T-helper 17 cell (primary cell): ENCODE data around the gene SLIT3. TPM values are rescaled to one million over a fixed set of nuclear protein-coding genes. Genes with fewer than 3 reads are reported as not detected.

Experiments used
- ATAC-seq: fragments of 150-1000 bp; cut with Tn5 transposase; 2 replicates; pipeline ENCODE4 v1.10.0; 2021; ENCODE audit warnings: mild to moderate bottlenecking, moderate library complexity
- DNase-seq, 3 donors: peaks; one replicate each; pipeline versions ENCODE4 v3.0.0 to v3.0.0-alpha.2; 2020 to 2021
- H3K9me3 ChIP-seq: one replicate; pipeline ENCODE4 v1.7.0; 2013; ENCODE audit warnings: low read length, mild to moderate bottlenecking; ENCODE audit not compliant: control insufficient read depth, poor library complexity, severe bottlenecking
- H3K27ac Mint-ChIP-seq: one replicate; pipeline ENCODE4 v1.8.0; 2022; ENCODE audit warnings: mild to moderate bottlenecking, moderate library complexity, mixed read lengths
- H3K27me3 Mint-ChIP-seq: one replicate; pipeline ENCODE4 v1.8.0; 2022; ENCODE audit warnings: mixed read lengths
- H3K36me3 Mint-ChIP-seq: one replicate; pipeline ENCODE4 v1.8.0; 2022; ENCODE audit warnings: low read depth, mixed read lengths
- H3K4me1 Mint-ChIP-seq: one replicate; pipeline ENCODE4 v1.8.0; 2022; ENCODE audit warnings: mild to moderate bottlenecking, mixed read lengths
- H3K4me3 Mint-ChIP-seq: one replicate; pipeline ENCODE4 v1.8.0; 2022; ENCODE audit warnings: mild to moderate bottlenecking, moderate library complexity, mixed read lengths
- total RNA-seq, 4 donors: library from RNA in 2 of 4; stranded (reverse) in 2 of 4; gene quantifications; one replicate each; pipeline ENCODE4 v1.2.3 and lab custom pipeline; 2022 to 2026

Gene SLIT3
- total RNA-seq, 2 donors from 2014 or later = not detected

GRCh38 chr5:168683927-168684295 lies 617.0 kb downstream of the SLIT3 start:
- no peaks in the 10 kb centered on the region for H3K36me3 Mint-ChIP-seq
- H3K27me3 Mint-ChIP-seq = no peaks in the 10 kb centered on the region
- peaks cover 10% of the 10 kb centered on the region for H3K4me1 Mint-ChIP-seq
- DNase-seq (no peak), ATAC-seq (no peak)
- H3K4me3 Mint-ChIP-seq = peak overlapping the region; percentile 47
- H3K27ac Mint-ChIP-seq = peak overlapping the region; percentile 63
- H3K9me3 ChIP-seq = no peaks in the 10 kb centered on the region

GRCh38 chr5:168683247-168683926 lies 617.6 kb downstream of the SLIT3 start:
- H3K9me3 ChIP-seq = no peaks in the 10 kb centered on the region
- H3K36me3 Mint-ChIP-seq = no peaks in the 10 kb centered on the region
- no peaks in the 10 kb centered on the region for H3K27me3 Mint-ChIP-seq
- ATAC-seq (peak; percentile 56), DNase-seq (no peak)
- H3K27ac Mint-ChIP-seq = peak overlapping the region; percentile 63
- H3K4me1 Mint-ChIP-seq = peaks cover 10% of the 10 kb centered on the region
- peak overlapping the region; percentile 47 for H3K4me3 Mint-ChIP-seq

GRCh38 chr5:168681556-168682183 lies 619.3 kb downstream of the SLIT3 start:
- ATAC-seq (no peak), DNase-seq (no peak)
- Mint-ChIP-seq H3K27me3 (no peaks in the 10 kb centered on the region), H3K4me1 (peaks cover 10% of the 10 kb centered on the region), H3K27ac (peak overlapping the region; percentile 62), H3K4me3 (no peak overlapping the region), H3K36me3 (no peaks in the 10 kb centered on the region)
- no peaks in the 10 kb centered on the region for H3K9me3 ChIP-seq

- Mint-ChIP-seq H3K4me1 (peaks cover 10% of the 10 kb centered on the region), H3K27me3 (peaks cover 6% of the 10 kb centered on the region), H3K36me3 (no peaks in the 10 kb centered on the region), H3K27ac (peak overlapping the region; percentile 47), H3K4me3 (no peak overlapping the region)
- DNase-seq (no peak), ATAC-seq (no peak)
- H3K9me3 ChIP-seq = no peaks in the 10 kb centered on the region
Measured at GRCh38 chr5:168680395-168680794, 620.5 kb downstream of the SLIT3 start.

- peak; percentile 51 for ATAC-seq
- Mint-ChIP-seq H3K4me3 (no peak overlapping the region), H3K36me3 (no peaks in the 10 kb centered on the region), H3K27ac (no peak overlapping the region), H3K27me3 (peaks cover 9% of the 10 kb centered on the region), H3K4me1 (peaks cover 10% of the 10 kb centered on the region)
- H3K9me3 ChIP-seq = no peaks in the 10 kb centered on the region
- DNase-seq = peak; percentile 16 to 41 (median 18)
Measured at GRCh38 chr5:168679515-168679920, 621.4 kb downstream of the SLIT3 start.

GRCh38 chr5:168676501-168676900 lies 624.4 kb downstream of the SLIT3 start:
- Mint-ChIP-seq H3K4me3 (no peak overlapping the region), H3K4me1 (no peaks in the 10 kb centered on the region), H3K27ac (no peak overlapping the region), H3K27me3 (peaks cover 9% of the 10 kb centered on the region), H3K36me3 (no peaks in the 10 kb centered on the region)
- ATAC-seq (no peak), DNase-seq (no peak)
- no peaks in the 10 kb centered on the region for H3K9me3 ChIP-seq

- Mint-ChIP-seq H3K36me3 (no peaks in the 10 kb centered on the region), H3K4me3 (no peak overlapping the region), H3K27me3 (peaks cover 9% of the 10 kb centered on the region), H3K27ac (no peak overlapping the region), H3K4me1 (no peaks in the 10 kb centered on the region)
- no peak for DNase-seq
- no peaks in the 10 kb centered on the region for H3K9me3 ChIP-seq
- ATAC-seq = no peak
Measured at GRCh38 chr5:168675883-168676408, 625.0 kb downstream of the SLIT3 start.

- no peaks in the 10 kb centered on the region for H3K4me1 Mint-ChIP-seq
- DNase-seq (no peak), ATAC-seq (no peak)
- H3K9me3 ChIP-seq = no peaks in the 10 kb centered on the region
- H3K27me3 Mint-ChIP-seq = peaks cover 9% of the 10 kb centered on the region
- no peak overlapping the region for H3K4me3 Mint-ChIP-seq
- no peak overlapping the region for H3K27ac Mint-ChIP-seq
- no peaks in the 10 kb centered on the region for H3K36me3 Mint-ChIP-seq
Measured at GRCh38 chr5:168674893-168675482, 626.0 kb downstream of the SLIT3 start.

- no peak overlapping the region for H3K27ac Mint-ChIP-seq
- DNase-seq (no peak), ATAC-seq (no peak)
- no peaks in the 10 kb centered on the region for H3K36me3 Mint-ChIP-seq
- H3K9me3 ChIP-seq = no peaks in the 10 kb centered on the region
- peaks cover 9% of the 10 kb centered on the region for H3K27me3 Mint-ChIP-seq
- no peak overlapping the region for H3K4me3 Mint-ChIP-seq
- H3K4me1 Mint-ChIP-seq = no peaks in the 10 kb centered on the region
Measured at GRCh38 chr5:168672888-168673287, 628.1 kb downstream of the SLIT3 start.

GRCh38 chr5:168672016-168672415 lies 628.9 kb downstream of the SLIT3 start:
- no peak overlapping the region for H3K27ac Mint-ChIP-seq
- ATAC-seq (no peak), DNase-seq (no peak)
- H3K9me3 ChIP-seq = no peaks in the 10 kb centered on the region
- H3K36me3 Mint-ChIP-seq = no peaks in the 10 kb centered on the region
- peaks cover 9% of the 10 kb centered on the region for H3K27me3 Mint-ChIP-seq
- H3K4me3 Mint-ChIP-seq = no peak overlapping the region
- H3K4me1 Mint-ChIP-seq = no peaks in the 10 kb centered on the region

GRCh38 chr5:168670881-168671575 lies 629.9 kb downstream of the SLIT3 start:
- peaks cover 9% of the 10 kb centered on the region for H3K27me3 Mint-ChIP-seq
- ATAC-seq = no peak
- no peak overlapping the region for H3K4me3 Mint-ChIP-seq
- H3K9me3 ChIP-seq = no peaks in the 10 kb centered on the region
- no peak for DNase-seq
- H3K36me3 Mint-ChIP-seq = no peaks in the 10 kb centered on the region
- H3K4me1 Mint-ChIP-seq = no peaks in the 10 kb centered on the region
- no peak overlapping the region for H3K27ac Mint-ChIP-seq

GRCh38 chr5:168669668-168670378 lies 631.1 kb downstream of the SLIT3 start:
- no peaks in the 10 kb centered on the region for H3K9me3 ChIP-seq
- Mint-ChIP-seq H3K4me1 (no peaks in the 10 kb centered on the region), H3K27me3 (no peaks in the 10 kb centered on the region), H3K36me3 (no peaks in the 10 kb centered on the region), H3K4me3 (no peak overlapping the region), H3K27ac (no peak overlapping the region)
- ATAC-seq (no peak), DNase-seq (no peak)

- no peaks in the 10 kb centered on the region for H3K36me3 Mint-ChIP-seq
- no peak overlapping the region for H3K4me3 Mint-ChIP-seq
- DNase-seq (no peak), ATAC-seq (no peak)
- no peaks in the 10 kb centered on the region for H3K27me3 Mint-ChIP-seq
- H3K9me3 ChIP-seq = no peaks in the 10 kb centered on the region
- H3K4me1 Mint-ChIP-seq = no peaks in the 10 kb centered on the region
- H3K27ac Mint-ChIP-seq = no peak overlapping the region
Measured at GRCh38 chr5:168669156-168669555, 631.8 kb downstream of the SLIT3 start.
